OCI-LY3 (cell line): ENCODE results near the gene POLRMT.

ENCODE experiments used
- EZH2phosphoT487 ChIP-seq: fragments of 200-600 bp; shearing (Covaris generic); IDR thresholded peaks from 2 replicates; pipeline ENCODE4 v1.6.1; 2018; ENCODE audit warnings: antibody characterized with exemption, mixed run types, low read depth
- TF ChIP-seq, protein P1 (sequence below): fragments of 200-600, 300-600 bp; sonication (generic); IDR thresholded peaks from 2 replicates; pipeline ENCODE4 v1.5.1; 2014; ENCODE audit warnings: antibody characterized with exemption, low read length, low read depth

DNA sequence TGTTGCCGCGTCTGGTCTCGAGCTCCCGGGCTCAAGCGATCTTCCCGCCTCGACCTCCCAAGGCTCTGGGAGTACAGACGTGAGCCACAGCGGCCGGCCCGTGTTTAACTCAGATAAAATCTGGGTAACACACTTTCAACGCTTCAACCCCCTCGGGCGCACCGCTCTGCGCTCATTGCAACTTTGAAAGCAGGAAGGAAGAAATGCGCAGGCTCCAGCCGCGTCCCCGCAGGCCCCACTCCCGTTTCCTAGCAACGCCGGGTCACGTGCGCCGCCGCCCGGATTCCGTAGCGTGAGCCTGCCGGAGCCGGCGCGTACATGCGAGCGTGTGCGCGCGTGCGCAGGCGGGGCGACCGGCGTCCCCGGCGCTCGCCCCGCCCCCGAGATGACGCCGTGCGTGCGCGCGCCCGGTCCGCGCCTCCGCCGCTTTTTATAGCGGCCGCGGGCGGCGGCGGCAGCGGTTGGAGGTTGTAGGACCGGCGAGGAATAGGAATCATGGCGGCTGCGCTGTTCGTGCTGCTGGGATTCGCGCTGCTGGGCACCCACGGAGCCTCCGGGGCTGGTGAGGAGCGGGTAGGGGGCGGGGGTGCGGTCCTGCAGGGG is 61.1 kb downstream of the POLRMT start, which contains the start of gene BSG:
- TF ChIP-seq, protein P1, sequence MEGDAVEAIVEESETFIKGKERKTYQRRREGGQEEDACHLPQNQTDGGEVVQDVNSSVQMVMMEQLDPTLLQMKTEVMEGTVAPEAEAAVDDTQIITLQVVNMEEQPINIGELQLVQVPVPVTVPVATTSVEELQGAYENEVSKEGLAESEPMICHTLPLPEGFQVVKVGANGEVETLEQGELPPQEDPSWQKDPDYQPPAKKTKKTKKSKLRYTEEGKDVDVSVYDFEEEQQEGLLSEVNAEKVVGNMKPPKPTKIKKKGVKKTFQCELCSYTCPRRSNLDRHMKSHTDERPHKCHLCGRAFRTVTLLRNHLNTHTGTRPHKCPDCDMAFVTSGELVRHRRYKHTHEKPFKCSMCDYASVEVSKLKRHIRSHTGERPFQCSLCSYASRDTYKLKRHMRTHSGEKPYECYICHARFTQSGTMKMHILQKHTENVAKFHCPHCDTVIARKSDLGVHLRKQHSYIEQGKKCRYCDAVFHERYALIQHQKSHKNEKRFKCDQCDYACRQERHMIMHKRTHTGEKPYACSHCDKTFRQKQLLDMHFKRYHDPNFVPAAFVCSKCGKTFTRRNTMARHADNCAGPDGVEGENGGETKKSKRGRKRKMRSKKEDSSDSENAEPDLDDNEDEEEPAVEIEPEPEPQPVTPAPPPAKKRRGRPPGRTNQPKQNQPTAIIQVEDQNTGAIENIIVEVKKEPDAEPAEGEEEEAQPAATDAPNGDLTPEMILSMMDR: no peak
- no peak for TF ChIP-seq EZH2phosphoT487
